Peyer's patch (tissue), 4 donors: ENCODE measurements around the gene RTN4RL1. TPM values are rescaled to one million over a fixed set of nuclear protein-coding genes. Genes with fewer than 3 reads are reported as not detected.
A peak's percentile ranks its signal among the peaks of the same experiment; 100 is the strongest.

ENCODE experiments used
- DNase-seq, 3 donors: peaks; one replicate each; pipeline ENCODE4 v3.0.0-alpha.2; 2017 to 2019
- H3K27ac ChIP-seq, 4 donors: fragments of 200-600 bp; sonication (generic); one replicate each; pipeline ENCODE4 v1.5.1; 2016 to 2019
- H3K27me3 ChIP-seq, 2 donors: fragments of 200-600 bp; sonication (generic); one replicate each; pipeline ENCODE4 v1.5.1; 2019
- H3K36me3 ChIP-seq, 3 donors: fragments of 200-600 bp; sonication (generic); one replicate each; pipeline ENCODE4 v1.5.1; 2016 to 2019
- H3K4me1 ChIP-seq, 4 donors: fragments of 200-600 bp; sonication (generic); one replicate each; pipeline ENCODE4 v1.5.1; 2016 to 2019
- H3K4me3 ChIP-seq, 4 donors: fragments of 200-600 bp; sonication (generic); 1 replicate in 3 of 4; 2 replicates in 1 of 4; pipeline ENCODE4 v1.5.1; 2016 to 2019; ENCODE audit warnings: mild to moderate bottlenecking in 1 of 4
- H3K9me3 ChIP-seq, 4 donors: fragments of 200-600 bp; sonication (generic); one replicate each; pipeline ENCODE4 v1.5.1; 2016 to 2019; ENCODE audit warnings: mild to moderate bottlenecking in 1 of 4
- CTCF ChIP-seq, 6 experiments: fragments of 450-650 bp in 4 of 6; fragments of 200-600 bp in 2 of 6; sonication (generic) in 1 of 6; IDR thresholded peaks; one replicate each; pipeline ENCODE4 v1.5.1; 2017 to 2019; ENCODE audit warnings: antibody characterized with exemption in 6 of 6, mild to moderate bottlenecking in 3 of 6, moderate library complexity in 1 of 6
- POLR2A ChIP-seq, 2 donors: fragments of 450-650 bp; IDR thresholded peaks; one replicate each; pipeline ENCODE4 v1.5.1; 2017; ENCODE audit warnings: antibody characterized with exemption in 2 of 2, mild to moderate bottlenecking in 2 of 2, moderate library complexity in 2 of 2
- total RNA-seq, 4 donors: library from RNA; depleted of rRNA; stranded (reverse); fragments of >200 nt; gene quantifications; one replicate each; pipeline ENCODE4 v1.1.0, GENCODE V29; 2016

RTN4RL1 gene
- total RNA-seq, 4 donors from 2014 or later = not detected

DNA sequence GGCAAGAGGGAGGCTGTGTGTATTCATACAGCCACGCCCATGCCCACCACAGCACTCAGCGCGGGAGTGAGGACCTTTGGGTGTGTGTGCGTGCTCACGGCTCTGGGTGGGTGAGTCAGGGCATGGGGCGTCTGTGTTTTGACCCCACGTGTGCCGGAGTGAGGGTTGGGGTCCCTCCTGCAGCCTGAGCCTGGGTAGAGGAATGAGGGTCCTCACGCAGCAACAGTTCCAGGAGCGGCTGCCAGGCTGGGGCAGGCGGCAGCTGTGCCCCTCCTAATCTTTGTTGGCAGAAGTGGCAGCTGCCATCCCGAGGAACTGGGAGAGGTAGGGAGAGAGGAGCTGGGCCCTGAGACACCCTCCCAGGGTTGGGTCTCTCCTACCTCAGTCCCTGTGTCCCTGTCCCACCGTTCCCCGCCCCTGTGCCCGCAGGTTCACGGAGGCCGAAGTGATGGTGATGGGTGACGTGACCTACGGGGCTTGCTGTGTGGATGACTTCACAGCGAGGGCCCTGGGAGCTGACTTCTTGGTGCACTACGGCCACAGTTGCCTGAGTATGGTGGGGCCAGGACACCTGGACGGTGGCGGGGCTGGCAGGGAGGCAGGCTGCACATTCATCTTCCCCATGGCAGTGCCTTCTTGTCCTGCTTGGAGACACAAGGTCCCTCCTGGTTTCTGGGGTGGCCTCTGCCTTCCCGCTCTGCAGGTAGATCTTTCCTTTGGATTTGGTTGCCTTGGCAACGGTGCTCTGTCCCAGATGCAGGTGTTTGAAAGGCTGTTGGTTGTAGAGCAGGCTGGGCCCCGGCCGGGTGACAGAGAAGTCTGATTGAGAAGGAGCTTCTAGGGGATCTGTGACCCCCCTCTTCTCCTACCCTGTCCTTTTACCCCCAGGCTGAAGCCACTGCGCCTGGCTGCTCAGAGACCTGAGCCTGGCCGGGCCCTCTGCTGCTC is 10.7 kb upstream of the RTN4RL1 start:
- Histone ChIP-seq H3K36me3 (peaks cover 0 to 34% (median 0%) of the 10 kb centered on the region in 3 donors), H3K4me1 (peaks cover 2 to 6% (median 4%) of the 10 kb centered on the region in 4 donors), H3K9me3 (no peaks in the 10 kb centered on the region), H3K27me3 (no peaks in the 10 kb centered on the region), H3K4me3 (no peak overlapping the region), H3K27ac (no peak overlapping the region)
- DNase-seq = no peak
- no peak for TF ChIP-seq POLR2A (IDR thresholded peaks at IDR 0.05)
- TF ChIP-seq CTCF (IDR thresholded peaks at IDR 0.05) = no peak

DNA sequence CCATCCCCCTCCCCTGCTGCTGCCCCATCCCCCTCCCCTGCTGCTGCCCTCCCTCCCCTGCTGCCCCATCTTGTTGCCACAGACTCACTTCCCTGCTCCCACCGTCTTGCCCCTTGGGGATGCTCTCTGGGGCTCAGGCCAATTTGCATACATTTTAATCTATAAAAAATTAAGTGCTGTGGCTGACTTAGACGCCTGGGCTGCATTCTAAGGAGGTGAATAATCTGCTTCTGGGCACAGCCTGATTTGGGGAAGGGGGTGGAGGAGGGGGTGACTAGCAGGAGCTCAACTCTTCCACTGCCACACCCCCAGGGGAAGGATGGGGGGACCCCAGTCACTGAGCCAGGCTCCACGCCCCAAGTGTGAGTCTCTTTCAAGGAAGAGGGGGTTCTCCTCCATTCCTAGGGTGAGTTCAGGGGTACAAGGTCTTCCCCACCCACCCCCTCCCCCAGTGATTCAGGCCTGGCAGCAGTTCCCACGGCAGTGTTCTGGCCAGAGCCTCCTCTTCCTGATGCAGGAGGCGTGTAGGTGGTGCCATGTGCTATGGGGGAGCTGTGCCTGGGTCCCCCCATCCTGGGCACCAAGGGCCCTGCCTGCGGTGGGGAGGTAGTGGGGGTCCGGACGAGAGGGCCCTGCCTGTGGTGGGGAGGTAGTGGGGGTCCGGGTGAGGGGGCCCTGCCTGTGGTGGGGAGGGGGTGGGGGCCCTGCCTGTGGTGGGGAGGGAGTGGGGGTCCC is 9.8 kb upstream of the RTN4RL1 start:
- Histone ChIP-seq H3K4me1 (peaks cover 4 to 9% (median 7%) of the 10 kb centered on the region in 4 donors), H3K27me3 (no peaks in the 10 kb centered on the region), H3K4me3 (no peak overlapping the region), H3K36me3 (peaks cover 0 to 34% (median 0%) of the 10 kb centered on the region in 3 donors), H3K9me3 (no peaks in the 10 kb centered on the region), H3K27ac (no peak overlapping the region)
- TF ChIP-seq POLR2A (IDR thresholded peaks at IDR 0.05) (no peak), CTCF (IDR thresholded peaks at IDR 0.05) (no peak)
- no peak for DNase-seq

GRCh38 chr17:2034157-2034556 is 9.0 kb upstream of the RTN4RL1 start:
- DNase-seq = no peak

DNA sequence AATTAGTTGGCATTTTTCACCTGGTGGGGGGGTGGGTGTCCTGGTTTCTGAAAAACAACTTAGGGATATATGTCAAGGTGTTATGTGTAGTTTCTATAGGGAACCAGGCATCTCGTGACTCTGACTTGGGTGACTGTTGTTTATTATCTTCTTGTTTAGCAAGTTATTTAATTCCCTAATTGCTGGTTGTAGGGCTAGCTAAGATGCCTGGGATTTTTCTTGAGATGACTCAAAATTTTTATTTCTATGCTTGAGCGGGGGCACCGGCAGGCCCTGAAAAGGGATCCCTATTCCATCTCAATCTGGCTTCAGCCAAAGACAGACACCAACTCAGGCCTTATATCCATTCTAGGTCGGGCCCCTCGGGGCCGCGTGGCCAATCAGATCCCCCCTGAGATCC is 8.0 kb upstream of the RTN4RL1 start:
- peaks cover 0 to 29% (median 0%) of the 10 kb centered on the region in 3 donors for H3K36me3 ChIP-seq
- no peak overlapping the region for H3K4me3 ChIP-seq
- no peak for DNase-seq
- no peaks in the 10 kb centered on the region for H3K27me3 ChIP-seq
- H3K4me1 ChIP-seq = peaks cover 4 to 13% (median 7%) of the 10 kb centered on the region in 4 donors
- no peaks in the 10 kb centered on the region for H3K9me3 ChIP-seq
- no peak overlapping the region for H3K27ac ChIP-seq
- TF ChIP-seq CTCF (IDR thresholded peaks at IDR 0.05) (no peak), POLR2A (IDR thresholded peaks at IDR 0.05) (no peak)

More at GRCh38 chr17:2034157-2034556, 9.0 kb upstream of the RTN4RL1 start:
- TF ChIP-seq CTCF (IDR thresholded peaks at IDR 0.05) (no peak), POLR2A (IDR thresholded peaks at IDR 0.05) (no peak)
- Histone ChIP-seq H3K4me3 (no peak overlapping the region), H3K4me1 (peaks cover 4 to 13% (median 7%) of the 10 kb centered on the region in 4 donors), H3K27ac (no peak overlapping the region), H3K9me3 (no peaks in the 10 kb centered on the region), H3K27me3 (no peaks in the 10 kb centered on the region), H3K36me3 (peaks cover 0 to 34% (median 0%) of the 10 kb centered on the region in 3 donors)

- peak overlapping the region in 3 of 4 donors; percentile 8 to 80 (median 47) for H3K27ac ChIP-seq
- no peak for TF ChIP-seq POLR2A (IDR thresholded peaks at IDR 0.05)
- TF ChIP-seq CTCF (IDR thresholded peaks at IDR 0.05) = peak in 4 of 6 experiments; percentile 28 to 49 (median 46)
- H3K9me3 ChIP-seq = no peaks in the 10 kb centered on the region
- H3K27me3 ChIP-seq = peaks cover 0 to 2% of the 10 kb centered on the region in 2 donors
- DNase-seq = no peak
- H3K4me1 ChIP-seq = peaks cover 4 to 18% (median 10%) of the 10 kb centered on the region in 4 donors
- peak overlapping the region; percentile 84 to 96 (median 88) for H3K4me3 ChIP-seq
- peaks cover 0 to 7% (median 0%) of the 10 kb centered on the region in 3 donors for H3K36me3 ChIP-seq
These were observed 5.6 kb upstream of the RTN4RL1 start for GRCh38 chr17:2030779-2031163.
